ENCODE results near the gene CEACAM20. TPM values are rescaled to one million over a fixed set of nuclear protein-coding genes. Genes with fewer than 3 reads are reported as not detected.
"Not testable (repeated sequence)": the region's sequence is repeated elsewhere in the genome, so short reads cannot be mapped to it uniquely, and the experiment has no call there.

CEACAM20 gene
- total RNA-seq, 2 donors from 2014 or later, result not detected

DNA sequence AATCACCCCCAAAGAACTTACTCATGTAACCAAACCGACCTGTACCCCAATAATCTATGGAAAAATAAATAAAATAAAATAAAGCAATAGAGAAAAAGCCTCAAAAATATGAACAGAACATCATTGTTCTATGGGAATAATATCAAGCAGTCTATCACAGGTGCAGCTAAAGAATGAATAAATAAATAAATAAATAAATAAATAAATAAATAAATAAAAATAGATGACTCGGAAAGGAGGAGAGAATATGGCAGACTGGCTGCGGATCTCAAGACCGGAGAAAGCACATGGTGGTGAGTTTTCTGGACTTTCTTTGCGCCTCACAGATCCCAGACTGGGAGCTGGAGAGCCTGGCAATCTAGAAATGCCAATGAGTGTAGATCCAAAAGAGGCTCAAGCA lies 22.4 kb upstream of the CEACAM20 start:
- Histone ChIP-seq H3K36me3 (ENCODE audit: control insufficient read depth, insufficient read depth, low read length) (no peaks in the 10 kb centered on the region), H3K9ac (ENCODE audit: extremely low read depth, low read length, poor library complexity, severe bottlenecking) (no peak overlapping the region), H3K27ac (ENCODE audit: low read depth, low read length) (no peak overlapping the region), H3K4me3 (ENCODE audit: low read length) (no peak overlapping the region), H3K4me1 (ENCODE audit: control insufficient read depth, insufficient read depth, low read length) (no peaks in the 10 kb centered on the region), H3K27me3 (ENCODE audit: control insufficient read depth, insufficient read depth, low read length, poor library complexity, severe bottlenecking) (no peaks in the 10 kb centered on the region), H3K9me3 (ENCODE audit: control insufficient read depth, low read length) (no peaks in the 10 kb centered on the region)
- no peak overlapping the region for H3K27ac Mint-ChIP-seq
- H3K36me3 Mint-ChIP-seq (ENCODE audit: low read depth), result no peaks in the 10 kb centered on the region
- no peak for DNase-seq
- peaks cover 21% of the 10 kb centered on the region for H3K27me3 Mint-ChIP-seq (ENCODE audit: insufficient read depth)
- no peaks in the 10 kb centered on the region for H3K9me3 Mint-ChIP-seq
- H3K4me1 Mint-ChIP-seq, result no peaks in the 10 kb centered on the region
- TF ChIP-seq, protein P1, sequence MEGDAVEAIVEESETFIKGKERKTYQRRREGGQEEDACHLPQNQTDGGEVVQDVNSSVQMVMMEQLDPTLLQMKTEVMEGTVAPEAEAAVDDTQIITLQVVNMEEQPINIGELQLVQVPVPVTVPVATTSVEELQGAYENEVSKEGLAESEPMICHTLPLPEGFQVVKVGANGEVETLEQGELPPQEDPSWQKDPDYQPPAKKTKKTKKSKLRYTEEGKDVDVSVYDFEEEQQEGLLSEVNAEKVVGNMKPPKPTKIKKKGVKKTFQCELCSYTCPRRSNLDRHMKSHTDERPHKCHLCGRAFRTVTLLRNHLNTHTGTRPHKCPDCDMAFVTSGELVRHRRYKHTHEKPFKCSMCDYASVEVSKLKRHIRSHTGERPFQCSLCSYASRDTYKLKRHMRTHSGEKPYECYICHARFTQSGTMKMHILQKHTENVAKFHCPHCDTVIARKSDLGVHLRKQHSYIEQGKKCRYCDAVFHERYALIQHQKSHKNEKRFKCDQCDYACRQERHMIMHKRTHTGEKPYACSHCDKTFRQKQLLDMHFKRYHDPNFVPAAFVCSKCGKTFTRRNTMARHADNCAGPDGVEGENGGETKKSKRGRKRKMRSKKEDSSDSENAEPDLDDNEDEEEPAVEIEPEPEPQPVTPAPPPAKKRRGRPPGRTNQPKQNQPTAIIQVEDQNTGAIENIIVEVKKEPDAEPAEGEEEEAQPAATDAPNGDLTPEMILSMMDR (conservative IDR thresholded peaks at IDR 0.05), result no peak
- WGBS, 2 experiments (ENCODE audit: insufficient coverage in 1 of 2, insufficient read length in 1 of 2), result 88 to 93% methylated on average over 4 of the region's 5 CpGs
- no peak overlapping the region for H3K4me3 Mint-ChIP-seq

DNA sequence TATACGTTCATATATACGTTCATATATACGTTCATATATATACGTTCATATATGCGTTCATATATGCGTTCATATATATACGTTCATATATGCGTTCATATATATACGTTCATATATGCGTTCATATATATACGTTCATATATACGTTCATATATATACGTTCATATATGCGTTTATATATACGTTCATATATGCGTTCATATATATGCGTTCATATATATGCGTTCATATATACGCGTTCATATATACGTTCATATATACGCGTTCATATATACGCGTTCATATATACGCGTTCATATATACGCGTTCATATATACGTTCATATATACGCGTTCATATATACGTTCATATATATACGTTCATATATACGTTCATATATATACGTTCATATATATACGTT lies 21.5 kb upstream of the CEACAM20 start:
- H3K4me1 Mint-ChIP-seq; H3K4me3 ChIP-seq (ENCODE audit: low read length); H3K9me3 ChIP-seq (ENCODE audit: control insufficient read depth, low read length); H3K36me3 ChIP-seq (ENCODE audit: control insufficient read depth, insufficient read depth, low read length); H3K27ac Mint-ChIP-seq; H3K9me3 Mint-ChIP-seq; DNase-seq; H3K27me3 ChIP-seq (ENCODE audit: control insufficient read depth, insufficient read depth, low read length, poor library complexity, severe bottlenecking); H3K4me1 ChIP-seq (ENCODE audit: control insufficient read depth, insufficient read depth, low read length); H3K9ac ChIP-seq (ENCODE audit: extremely low read depth, low read length, poor library complexity, severe bottlenecking); H3K36me3 Mint-ChIP-seq (ENCODE audit: low read depth); H3K4me3 Mint-ChIP-seq; H3K27ac ChIP-seq (ENCODE audit: low read depth, low read length): not testable (repeated sequence)
- peaks cover 21% of the 10 kb centered on the region for H3K27me3 Mint-ChIP-seq (ENCODE audit: insufficient read depth)
- 96 to 97% methylated on average over 36 to 37 of the region's 37 CpGs for WGBS, 2 experiments (ENCODE audit: insufficient coverage in 1 of 2, insufficient read length in 1 of 2)

DNA sequence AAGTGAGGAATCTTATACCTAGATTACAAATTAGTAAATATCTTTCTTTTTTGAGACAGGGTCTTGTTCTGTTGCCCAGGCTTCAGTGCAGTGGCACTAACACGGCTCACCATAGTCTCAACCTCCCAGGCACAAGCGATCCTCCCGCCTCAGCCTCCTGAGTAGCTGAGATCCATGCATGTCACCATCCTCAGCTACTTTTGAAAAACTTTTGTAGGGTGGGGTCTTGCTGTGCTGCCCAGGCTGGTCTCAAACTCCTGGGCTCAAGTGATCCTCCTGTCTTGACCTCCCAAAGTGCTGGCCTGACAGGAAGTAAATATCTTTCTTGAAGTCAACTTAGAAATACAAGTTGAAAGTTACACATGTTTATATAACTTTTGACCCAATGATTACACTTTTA lies 20.0 kb upstream of the CEACAM20 start:
- Histone ChIP-seq H3K36me3 (ENCODE audit: control insufficient read depth, insufficient read depth, low read length) (no peaks in the 10 kb centered on the region), H3K27ac (ENCODE audit: low read depth, low read length) (no peak overlapping the region), H3K27me3 (ENCODE audit: control insufficient read depth, insufficient read depth, low read length, poor library complexity, severe bottlenecking) (no peaks in the 10 kb centered on the region), H3K9ac (ENCODE audit: extremely low read depth, low read length, poor library complexity, severe bottlenecking) (no peak overlapping the region), H3K4me3 (ENCODE audit: low read length) (no peak overlapping the region), H3K9me3 (ENCODE audit: control insufficient read depth, low read length) (no peaks in the 10 kb centered on the region), H3K4me1 (ENCODE audit: control insufficient read depth, insufficient read depth, low read length) (no peaks in the 10 kb centered on the region)
- Mint-ChIP-seq H3K9me3 (no peaks in the 10 kb centered on the region), H3K36me3 (ENCODE audit: low read depth) (no peaks in the 10 kb centered on the region), H3K27me3 (ENCODE audit: insufficient read depth) (peaks cover 25% of the 10 kb centered on the region), H3K4me1 (no peaks in the 10 kb centered on the region), H3K4me3 (no peak overlapping the region), H3K27ac (no peak overlapping the region)
- WGBS, 2 experiments (ENCODE audit: insufficient coverage in 1 of 2, insufficient read length in 1 of 2), result 70 to 86% methylated on average over 3 of the region's 3 CpGs
- DNase-seq, result no peak
- TF ChIP-seq, protein P1 (conservative IDR thresholded peaks at IDR 0.05), result no peak

DNA sequence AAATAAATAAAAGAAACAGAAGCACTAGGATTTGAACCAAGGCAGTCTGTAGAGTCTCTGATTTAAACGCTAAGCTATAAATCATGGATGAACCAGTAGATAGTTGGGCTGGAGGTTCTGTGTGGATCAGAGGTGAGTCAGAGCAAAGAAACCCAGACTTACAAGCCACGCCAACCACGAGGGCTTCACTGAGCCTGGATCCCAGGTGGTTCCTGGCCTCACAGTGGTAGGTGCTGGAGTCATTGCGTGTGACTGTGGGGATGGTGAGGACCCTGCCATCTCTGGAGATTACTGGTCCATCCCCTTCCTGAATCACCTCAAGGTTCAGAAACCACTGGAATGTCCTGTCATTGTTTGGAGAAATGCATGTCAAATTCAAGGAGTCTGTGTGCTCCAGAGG lies 19.3 kb upstream of the CEACAM20 start:
- Histone ChIP-seq H3K27ac (ENCODE audit: low read depth, low read length) (no peak overlapping the region), H3K36me3 (ENCODE audit: control insufficient read depth, insufficient read depth, low read length) (no peaks in the 10 kb centered on the region), H3K27me3 (ENCODE audit: control insufficient read depth, insufficient read depth, low read length, poor library complexity, severe bottlenecking) (peaks cover 1% of the 10 kb centered on the region), H3K9ac (ENCODE audit: extremely low read depth, low read length, poor library complexity, severe bottlenecking) (no peak overlapping the region), H3K4me1 (ENCODE audit: control insufficient read depth, insufficient read depth, low read length) (no peaks in the 10 kb centered on the region), H3K9me3 (ENCODE audit: control insufficient read depth, low read length) (no peaks in the 10 kb centered on the region), H3K4me3 (ENCODE audit: low read length) (no peak overlapping the region)
- TF ChIP-seq, protein P1 (conservative IDR thresholded peaks at IDR 0.05), result no peak
- 25 to 80% methylated on average over 1 to 4 of the region's 4 CpGs for WGBS, 2 experiments (ENCODE audit: insufficient coverage in 1 of 2, insufficient read length in 1 of 2)
- DNase-seq, result no peak
- Mint-ChIP-seq H3K9me3 (no peaks in the 10 kb centered on the region), H3K4me3 (no peak overlapping the region), H3K27ac (no peak overlapping the region), H3K36me3 (ENCODE audit: low read depth) (no peaks in the 10 kb centered on the region), H3K4me1 (no peaks in the 10 kb centered on the region), H3K27me3 (ENCODE audit: insufficient read depth) (peaks cover 28% of the 10 kb centered on the region)

Data from endodermal cell (in vitro differentiated cells).